Gastrocnemius medialis (tissue), 4 donors: ENCODE data around the gene PHF1.

Experiments used
- POLR2A ChIP-seq, 2 donors: fragments of 450-650 bp; IDR thresholded peaks; one replicate each; pipeline ENCODE4 v1.6.1; 2017; ENCODE audit warnings: antibody characterized with exemption in 2 of 2, mild to moderate bottlenecking in 2 of 2, moderate library complexity in 2 of 2
- TF ChIP-seq, protein P1 (sequence below), 5 experiments: fragments of 450-650 bp in 3 of 5; fragments of 200-600 bp in 2 of 5; sonication (generic) in 2 of 5; IDR thresholded peaks in 4 of 5; conservative IDR thresholded peaks in 1 of 5; 1 replicate in 4 of 5; 2 replicates in 1 of 5; pipeline ENCODE4 v1.5.1; 2016 to 2019; ENCODE audit warnings: antibody characterized with exemption in 5 of 5, mild to moderate bottlenecking in 3 of 5, moderate library complexity in 3 of 5

DNA sequence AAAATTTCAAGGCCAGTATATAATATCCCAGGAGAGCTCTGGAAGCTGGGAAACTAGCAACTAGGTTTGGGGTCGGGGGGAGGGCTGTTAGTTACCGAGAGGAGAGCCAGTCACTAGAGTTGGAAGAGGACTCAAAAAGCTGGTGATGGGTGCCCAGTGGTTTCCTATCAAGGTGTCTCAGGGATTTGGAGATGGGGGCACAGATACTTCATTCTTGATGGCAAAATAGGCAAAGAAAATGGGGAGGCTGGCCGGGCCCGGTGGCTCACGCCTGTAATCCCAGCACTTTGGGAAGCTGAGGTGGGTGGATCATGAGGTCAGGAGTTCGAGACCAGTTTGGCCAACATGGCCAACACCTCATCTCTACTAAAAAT, 805 bp downstream of the PHF1 start:
- TF ChIP-seq, protein P1, sequence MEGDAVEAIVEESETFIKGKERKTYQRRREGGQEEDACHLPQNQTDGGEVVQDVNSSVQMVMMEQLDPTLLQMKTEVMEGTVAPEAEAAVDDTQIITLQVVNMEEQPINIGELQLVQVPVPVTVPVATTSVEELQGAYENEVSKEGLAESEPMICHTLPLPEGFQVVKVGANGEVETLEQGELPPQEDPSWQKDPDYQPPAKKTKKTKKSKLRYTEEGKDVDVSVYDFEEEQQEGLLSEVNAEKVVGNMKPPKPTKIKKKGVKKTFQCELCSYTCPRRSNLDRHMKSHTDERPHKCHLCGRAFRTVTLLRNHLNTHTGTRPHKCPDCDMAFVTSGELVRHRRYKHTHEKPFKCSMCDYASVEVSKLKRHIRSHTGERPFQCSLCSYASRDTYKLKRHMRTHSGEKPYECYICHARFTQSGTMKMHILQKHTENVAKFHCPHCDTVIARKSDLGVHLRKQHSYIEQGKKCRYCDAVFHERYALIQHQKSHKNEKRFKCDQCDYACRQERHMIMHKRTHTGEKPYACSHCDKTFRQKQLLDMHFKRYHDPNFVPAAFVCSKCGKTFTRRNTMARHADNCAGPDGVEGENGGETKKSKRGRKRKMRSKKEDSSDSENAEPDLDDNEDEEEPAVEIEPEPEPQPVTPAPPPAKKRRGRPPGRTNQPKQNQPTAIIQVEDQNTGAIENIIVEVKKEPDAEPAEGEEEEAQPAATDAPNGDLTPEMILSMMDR (IDR thresholded peaks at IDR 0.05 in 4 of 5, conservative IDR thresholded peaks at IDR 0.05 in 1 of 5): no peak
- no peak for TF ChIP-seq POLR2A (IDR thresholded peaks at IDR 0.05)
